ENCODE data around the gene LRBA.

Gene LRBA

GRCh38 chr4:150884625-150885024 is 130.5 kb downstream of the LRBA start:
- H3K4me1 ChIP-seq (ENCODE audit: control extremely low read depth in 1 of 4, control insufficient read depth in 4 of 4, insufficient read depth in 4 of 4, low read length in 3 of 4): peaks cover 0 to 3% (median 2%) of the 10 kb centered on the region in 4 experiments
- ChIA-PET POLR2A (no interaction called here), CTCF (interaction anchor here (0.9 to 1.3 kb wide), 2 partner anchors 13 to 17 kb away, joined by 3 to 6 read pairs; no protein-coding TSS in a partner anchor)
- H3K4me3 ChIP-seq (ENCODE audit: control insufficient read depth in 1 of 7, extremely low read depth in 1 of 7, insufficient read depth in 4 of 7, low read depth in 2 of 7, low read length in 6 of 7): no peak overlapping the region
- H3K27me3 ChIP-seq (replicated peaks in 2 of 5; ENCODE audit: control insufficient read depth in 4 of 5, insufficient read depth in 5 of 5, low read length in 4 of 5): no peaks in the 10 kb centered on the region
- whole genome bisulfite sequencing (ENCODE audit: insufficient coverage): no CpG with 5 or more reads among the region's 1 CpG
- DNase-seq: no peak
- peaks cover 0 to 9% (median 5%) of the 10 kb centered on the region in 5 experiments for H3K9me3 ChIP-seq (ENCODE audit: control extremely low read depth in 1 of 5, control insufficient read depth in 4 of 5, insufficient read depth in 2 of 5, low read depth in 1 of 5, low read length in 4 of 5)
- no peak overlapping the region for H3K27ac ChIP-seq (ENCODE audit: insufficient read depth in 1 of 2, low read depth in 1 of 2, low read length in 2 of 2, poor library complexity in 1 of 2, severe bottlenecking in 2 of 2)
- H3K36me3 ChIP-seq (ENCODE audit: control insufficient read depth in 4 of 4, insufficient read depth in 4 of 4, low read length in 3 of 4): peaks cover 17 to 44% (median 21%) of the 10 kb centered on the region in 4 experiments

DNA sequence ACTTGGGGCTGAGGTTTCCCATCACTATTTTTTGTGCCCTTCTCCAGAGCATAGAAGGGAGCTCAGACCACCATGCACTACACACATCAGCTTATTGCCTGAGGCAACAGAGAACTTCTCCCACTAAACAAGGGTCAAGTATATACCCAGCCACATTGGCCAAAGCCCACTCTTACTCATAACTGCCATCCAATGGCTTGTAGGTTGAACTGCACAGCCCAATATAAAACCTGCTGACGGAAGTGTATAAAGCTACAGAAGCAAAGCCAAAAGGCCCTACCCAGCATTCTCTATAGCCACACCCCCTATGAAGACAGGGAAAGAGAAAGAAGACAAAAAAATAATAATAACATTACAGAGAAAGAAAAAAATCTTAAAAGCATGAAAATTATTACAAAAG is 139.7 kb downstream of the LRBA start:
- peaks cover 18 to 58% (median 22%) of the 10 kb centered on the region in 4 experiments for H3K36me3 ChIP-seq (ENCODE audit: control insufficient read depth in 4 of 4, insufficient read depth in 4 of 4, low read length in 3 of 4)
- no peaks in the 10 kb centered on the region for H3K27me3 ChIP-seq (replicated peaks in 2 of 5; ENCODE audit: control insufficient read depth in 4 of 5, insufficient read depth in 5 of 5, low read length in 4 of 5)
- H3K27ac ChIP-seq (ENCODE audit: insufficient read depth in 1 of 2, low read depth in 1 of 2, low read length in 2 of 2, poor library complexity in 1 of 2, severe bottlenecking in 2 of 2): peak overlapping the region in 1 of 2 experiments; percentile 25
- no peak for DNase-seq
- peaks cover 0 to 18% (median 4%) of the 10 kb centered on the region in 5 experiments for H3K9me3 ChIP-seq (ENCODE audit: control extremely low read depth in 1 of 5, control insufficient read depth in 4 of 5, insufficient read depth in 2 of 5, low read depth in 1 of 5, low read length in 4 of 5)
- H3K4me3 ChIP-seq (ENCODE audit: control insufficient read depth in 1 of 7, extremely low read depth in 1 of 7, insufficient read depth in 4 of 7, low read depth in 2 of 7, low read length in 6 of 7): no peak overlapping the region
- CTCF ChIA-PET: no interaction called here
- POLR2A ChIA-PET: no interaction called here
- no CpG with 5 or more reads among the region's 1 CpG for WGBS (ENCODE audit: insufficient coverage)
- H3K4me1 ChIP-seq (ENCODE audit: control extremely low read depth in 1 of 4, control insufficient read depth in 4 of 4, insufficient read depth in 4 of 4, low read length in 3 of 4): no peaks in the 10 kb centered on the region

DNA sequence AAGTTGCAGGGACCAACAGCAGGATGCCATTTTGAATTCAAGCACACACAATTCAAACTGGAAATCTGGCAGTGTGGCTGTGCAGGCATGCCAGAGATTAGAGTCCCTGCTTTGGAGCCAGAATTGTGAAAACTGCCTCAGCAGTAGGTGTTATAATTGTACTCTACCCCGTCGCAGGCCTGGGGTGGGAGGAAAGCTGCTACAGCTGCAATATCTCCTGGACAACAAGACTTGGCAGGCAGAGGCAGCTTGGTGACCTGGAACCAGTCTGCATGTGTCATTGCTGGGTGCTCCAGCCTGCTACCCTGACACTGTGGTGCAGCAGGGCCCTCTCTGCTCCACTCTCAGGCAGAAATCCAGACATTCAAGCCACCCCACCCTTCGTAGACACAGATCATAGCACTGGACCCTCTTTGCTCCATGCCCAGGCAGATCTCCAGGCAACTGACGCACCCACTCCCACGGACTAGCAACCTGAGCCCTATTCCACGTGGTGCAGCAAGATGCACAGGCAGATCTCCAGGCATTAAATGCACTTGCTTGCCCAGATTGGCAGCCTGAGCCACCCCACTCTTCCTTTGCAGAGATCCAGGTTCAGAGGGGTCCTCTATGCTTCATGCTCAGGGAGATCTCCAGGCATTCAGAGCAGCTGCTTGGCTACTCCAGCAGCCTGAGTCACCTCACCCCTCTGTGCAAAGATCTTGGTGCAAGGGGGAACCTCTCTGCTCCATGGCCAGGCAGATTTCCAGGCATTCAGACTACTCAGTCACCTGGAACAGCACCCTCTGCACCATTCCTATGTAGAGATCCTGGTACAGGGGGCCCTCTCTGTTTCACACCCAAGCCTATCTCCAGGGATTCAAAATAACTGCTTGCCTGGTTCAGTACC is 140.5 kb downstream of the LRBA start:
- CTCF ChIA-PET: interaction anchor here (1.3 to 1.6 kb wide), 2 partner anchors 18 to 88 kb away, joined by 3 read pairs; no protein-coding TSS in a partner anchor
- POLR2A ChIA-PET: no interaction called here

DNA sequence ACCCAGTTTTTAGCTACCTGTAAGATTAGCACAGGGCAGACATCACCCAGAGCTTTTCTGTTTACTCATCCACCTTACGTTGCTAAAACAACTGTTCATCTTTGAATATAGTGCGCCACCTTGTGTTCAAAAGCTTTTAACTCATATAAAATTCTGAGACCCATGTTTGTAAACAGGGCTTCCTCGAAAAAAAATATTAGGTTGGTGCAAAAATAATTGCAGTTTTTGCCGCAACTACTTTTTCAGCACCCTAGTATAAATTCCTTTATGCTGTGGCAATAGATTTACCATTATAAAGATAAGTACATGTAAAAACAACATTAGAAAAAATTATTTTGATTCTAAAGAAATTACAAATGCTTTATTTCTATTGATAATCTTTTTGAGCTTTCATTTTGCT is 147.9 kb downstream of the LRBA start:
- Histone ChIP-seq H3K36me3 (ENCODE audit: control insufficient read depth in 4 of 4, insufficient read depth in 4 of 4, low read length in 3 of 4) (peaks cover 0 to 38% (median 10%) of the 10 kb centered on the region in 4 experiments), H3K4me3 (ENCODE audit: control insufficient read depth in 1 of 7, extremely low read depth in 1 of 7, insufficient read depth in 4 of 7, low read depth in 2 of 7, low read length in 6 of 7) (no peak overlapping the region), H3K9me3 (ENCODE audit: control extremely low read depth in 1 of 5, control insufficient read depth in 4 of 5, insufficient read depth in 2 of 5, low read depth in 1 of 5, low read length in 4 of 5) (no peaks in the 10 kb centered on the region), H3K27ac (ENCODE audit: insufficient read depth in 1 of 2, low read depth in 1 of 2, low read length in 2 of 2, poor library complexity in 1 of 2, severe bottlenecking in 2 of 2) (no peak overlapping the region), H3K27me3 (replicated peaks in 2 of 5; ENCODE audit: control insufficient read depth in 4 of 5, insufficient read depth in 5 of 5, low read length in 4 of 5) (no peaks in the 10 kb centered on the region), H3K4me1 (ENCODE audit: control extremely low read depth in 1 of 4, control insufficient read depth in 4 of 4, insufficient read depth in 4 of 4, low read length in 3 of 4) (peaks cover 0 to 1% (median 0%) of the 10 kb centered on the region in 4 experiments)
- DNase-seq: peak; percentile 88 to 94 (median 93)
- POLR2A ChIA-PET: interaction anchor here (0.5 to 0.7 kb wide), 3 partner anchors 20 to 293 kb away, joined by 3 to 8 read pairs (median 5); no protein-coding TSS in a partner anchor
- 0% methylated on average over 1 of the region's 4 CpGs for WGBS (ENCODE audit: insufficient coverage)
- CTCF ChIA-PET: interaction anchor here (0.6 to 3.2 kb wide), 28 partner anchors 9 to 887 kb away, joined by 3 to 21 read pairs (median 4); no protein-coding TSS in a partner anchor

More for the DNA sequence above, 140.5 kb downstream of the LRBA start:
- Histone ChIP-seq H3K9me3 (ENCODE audit: control extremely low read depth in 1 of 5, control insufficient read depth in 4 of 5, insufficient read depth in 2 of 5, low read depth in 1 of 5, low read length in 4 of 5) (peaks cover 0 to 10% (median 0%) of the 10 kb centered on the region in 5 experiments), H3K27ac (ENCODE audit: insufficient read depth in 1 of 2, low read depth in 1 of 2, low read length in 2 of 2, poor library complexity in 1 of 2, severe bottlenecking in 2 of 2) (no peak overlapping the region), H3K4me1 (ENCODE audit: control extremely low read depth in 1 of 4, control insufficient read depth in 4 of 4, insufficient read depth in 4 of 4, low read length in 3 of 4) (no peaks in the 10 kb centered on the region), H3K4me3 (ENCODE audit: control insufficient read depth in 1 of 7, extremely low read depth in 1 of 7, insufficient read depth in 4 of 7, low read depth in 2 of 7, low read length in 6 of 7) (no peak overlapping the region), H3K27me3 (replicated peaks in 2 of 5; ENCODE audit: control insufficient read depth in 4 of 5, insufficient read depth in 5 of 5, low read length in 4 of 5) (no peaks in the 10 kb centered on the region), H3K36me3 (ENCODE audit: control insufficient read depth in 4 of 4, insufficient read depth in 4 of 4, low read length in 3 of 4) (peaks cover 12 to 52% (median 17%) of the 10 kb centered on the region in 4 experiments)
- WGBS (ENCODE audit: insufficient coverage): 94% methylated on average over 6 of the region's 6 CpGs
- DNase-seq: no peak

- POLR2A ChIA-PET: interaction anchor here (0.6 kb wide), 1 partner anchor 241 kb away, joined by 3 read pairs; no protein-coding TSS in a partner anchor
- WGBS (ENCODE audit: insufficient coverage): 94% methylated on average over 7 of the region's 7 CpGs
These were observed 151.6 kb downstream of the LRBA start for GRCh38 chr4:150863456-150863855.

GRCh38 chr4:150862829-150863228 is 152.3 kb downstream of the LRBA start:
- no peaks in the 10 kb centered on the region for H3K9me3 ChIP-seq (ENCODE audit: control extremely low read depth in 1 of 5, control insufficient read depth in 4 of 5, insufficient read depth in 2 of 5, low read depth in 1 of 5, low read length in 4 of 5)
- H3K27ac ChIP-seq (ENCODE audit: insufficient read depth in 1 of 2, low read depth in 1 of 2, low read length in 2 of 2, poor library complexity in 1 of 2, severe bottlenecking in 2 of 2): no peak overlapping the region
- H3K4me3 ChIP-seq (ENCODE audit: control insufficient read depth in 1 of 7, extremely low read depth in 1 of 7, insufficient read depth in 4 of 7, low read depth in 2 of 7, low read length in 6 of 7): no peak overlapping the region
- no peak for DNase-seq
- ChIA-PET POLR2A (no interaction called here), CTCF (interaction anchor here (1.0 kb wide), 1 partner anchor 49 kb away, joined by 3 read pairs; no protein-coding TSS in a partner anchor)
- H3K27me3 ChIP-seq (replicated peaks in 2 of 5; ENCODE audit: control insufficient read depth in 4 of 5, insufficient read depth in 5 of 5, low read length in 4 of 5): no peaks in the 10 kb centered on the region
- H3K4me1 ChIP-seq (ENCODE audit: control extremely low read depth in 1 of 4, control insufficient read depth in 4 of 4, insufficient read depth in 4 of 4, low read length in 3 of 4): peaks cover 0 to 1% (median 0%) of the 10 kb centered on the region in 4 experiments
- H3K36me3 ChIP-seq (ENCODE audit: control insufficient read depth in 4 of 4, insufficient read depth in 4 of 4, low read length in 3 of 4): peaks cover 0 to 27% (median 7%) of the 10 kb centered on the region in 4 experiments
- 97% methylated on average over 5 of the region's 5 CpGs for WGBS (ENCODE audit: insufficient coverage)

More at GRCh38 chr4:150863456-150863855, 151.6 kb downstream of the LRBA start:
- Histone ChIP-seq H3K27ac (ENCODE audit: insufficient read depth in 1 of 2, low read depth in 1 of 2, low read length in 2 of 2, poor library complexity in 1 of 2, severe bottlenecking in 2 of 2) (no peak overlapping the region), H3K36me3 (ENCODE audit: control insufficient read depth in 4 of 4, insufficient read depth in 4 of 4, low read length in 3 of 4) (peaks cover 0 to 29% (median 6%) of the 10 kb centered on the region in 4 experiments), H3K9me3 (ENCODE audit: control extremely low read depth in 1 of 5, control insufficient read depth in 4 of 5, insufficient read depth in 2 of 5, low read depth in 1 of 5, low read length in 4 of 5) (no peaks in the 10 kb centered on the region), H3K27me3 (replicated peaks in 2 of 5; ENCODE audit: control insufficient read depth in 4 of 5, insufficient read depth in 5 of 5, low read length in 4 of 5) (no peaks in the 10 kb centered on the region), H3K4me1 (ENCODE audit: control extremely low read depth in 1 of 4, control insufficient read depth in 4 of 4, insufficient read depth in 4 of 4, low read length in 3 of 4) (peaks cover 0 to 1% (median 0%) of the 10 kb centered on the region in 4 experiments), H3K4me3 (ENCODE audit: control insufficient read depth in 1 of 7, extremely low read depth in 1 of 7, insufficient read depth in 4 of 7, low read depth in 2 of 7, low read length in 6 of 7) (no peak overlapping the region)
- CTCF ChIA-PET: interaction anchor here (0.6 kb wide), 1 partner anchor 112 kb away, joined by 3 read pairs; no protein-coding TSS in a partner anchor
- no peak for DNase-seq

GRCh38 chr4:150859453-150859852 is 155.6 kb downstream of the LRBA start:
- no peak overlapping the region for H3K27ac ChIP-seq (ENCODE audit: insufficient read depth in 1 of 2, low read depth in 1 of 2, low read length in 2 of 2, poor library complexity in 1 of 2, severe bottlenecking in 2 of 2)
- POLR2A ChIA-PET: no interaction called here
- WGBS (ENCODE audit: insufficient coverage): no CpG with 5 or more reads among the region's 1 CpG
- H3K36me3 ChIP-seq (ENCODE audit: control insufficient read depth in 4 of 4, insufficient read depth in 4 of 4, low read length in 3 of 4): peaks cover 0 to 23% (median 4%) of the 10 kb centered on the region in 4 experiments
- CTCF ChIA-PET: no interaction called here
- H3K9me3 ChIP-seq (ENCODE audit: control extremely low read depth in 1 of 5, control insufficient read depth in 4 of 5, insufficient read depth in 2 of 5, low read depth in 1 of 5, low read length in 4 of 5): no peaks in the 10 kb centered on the region
- H3K4me3 ChIP-seq (ENCODE audit: control insufficient read depth in 1 of 7, extremely low read depth in 1 of 7, insufficient read depth in 4 of 7, low read depth in 2 of 7, low read length in 6 of 7): no peak overlapping the region
- H3K27me3 ChIP-seq (replicated peaks in 2 of 5; ENCODE audit: control insufficient read depth in 4 of 5, insufficient read depth in 5 of 5, low read length in 4 of 5): no peaks in the 10 kb centered on the region
- no peaks in the 10 kb centered on the region for H3K4me1 ChIP-seq (ENCODE audit: control extremely low read depth in 1 of 4, control insufficient read depth in 4 of 4, insufficient read depth in 4 of 4, low read length in 3 of 4)
- no peak for DNase-seq

Data from common myeloid progenitor, CD34-positive (primary cell).